Activated CD4-positive, alpha-beta T cell treated with anti-CD3 and anti-CD28 coated beads, Interleukin-2, amount 50 U/mL, for 4 hours (primary cell): ENCODE measurements around the gene SYT2.
A peak's percentile ranks its signal among the peaks of the same experiment; 100 is the strongest.

ENCODE experiments used
- DNase-seq, 2 experiments: peaks; one replicate each; pipeline ENCODE4 v3.0.0-alpha.2; 2020

Gene SYT2

GRCh38 chr1:202703191-202703590, 7.1 kb downstream of the SYT2 start:
- no peak for DNase-seq

DNA sequence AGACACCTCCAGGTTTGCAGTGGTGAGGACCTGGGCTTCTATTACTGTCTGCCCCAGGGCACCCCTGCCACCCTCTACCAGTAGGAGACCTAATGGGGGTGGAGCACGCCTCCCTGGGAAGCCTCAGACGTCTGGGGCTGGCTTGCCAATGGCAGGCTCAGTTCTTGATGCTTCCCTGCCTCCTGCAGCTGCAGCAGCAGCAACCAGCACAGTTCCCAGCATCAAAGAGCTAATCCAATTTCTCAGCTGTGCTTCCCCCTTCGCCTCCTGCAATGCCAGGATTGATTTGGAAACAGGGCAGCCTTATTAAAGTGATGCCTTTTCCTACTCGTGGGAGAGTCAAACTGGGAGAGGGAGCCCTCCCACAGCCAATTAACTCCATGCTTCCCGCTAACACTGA, 8.2 kb downstream of the SYT2 start:
- no peak for DNase-seq

DNA sequence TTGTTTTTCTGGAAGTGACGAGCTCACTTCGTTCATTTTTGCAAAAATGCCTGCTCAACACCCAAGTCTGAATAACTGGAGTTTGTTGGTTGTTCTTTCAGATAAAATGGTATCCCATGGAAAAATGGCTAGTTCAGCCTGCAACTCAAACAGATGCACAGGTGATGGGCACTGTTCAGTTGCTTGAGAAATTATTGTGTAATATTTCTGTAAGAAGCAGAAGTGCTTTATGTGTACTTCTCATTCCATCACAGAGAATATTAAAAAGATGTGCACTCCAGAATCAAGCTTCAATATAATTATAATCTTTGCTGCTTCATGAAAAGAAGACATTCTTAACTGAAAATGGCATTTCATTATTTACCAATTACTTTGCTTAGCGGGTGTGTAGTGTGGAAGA, 9.1 kb downstream of the SYT2 start:
- no peak for DNase-seq

GRCh38 chr1:202700061-202700460, 10.2 kb downstream of the SYT2 start:
- DNase-seq: no peak

DNA sequence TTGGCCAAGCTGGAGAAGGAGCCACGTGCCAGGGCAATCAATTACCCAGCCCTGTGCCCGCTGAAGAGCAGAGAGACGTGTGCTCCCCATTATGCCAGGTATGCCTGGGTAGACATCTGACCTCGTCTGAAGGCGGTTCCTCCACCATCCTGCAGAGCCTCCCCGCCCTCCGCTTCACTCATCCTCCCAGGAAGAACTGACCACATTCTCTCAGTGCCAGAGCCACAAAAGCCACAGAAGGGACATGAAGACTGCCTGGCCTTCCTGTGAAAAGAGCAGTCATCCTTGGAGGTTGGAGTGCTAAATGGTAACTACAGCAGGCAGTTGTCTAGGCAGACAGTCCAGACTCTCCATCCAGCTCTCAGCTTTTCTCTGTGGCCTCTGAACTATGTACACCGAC, 12.0 kb downstream of the SYT2 start:
- no peak for DNase-seq

GRCh38 chr1:202697038-202697437, 13.2 kb downstream of the SYT2 start:
- DNase-seq: no peak

GRCh38 chr1:202694314-202694713, 15.9 kb downstream of the SYT2 start:
- no peak for DNase-seq

GRCh38 chr1:202692959-202693555, 17.2 kb downstream of the SYT2 start:
- DNase-seq: peak; percentile 55 to 58

DNA sequence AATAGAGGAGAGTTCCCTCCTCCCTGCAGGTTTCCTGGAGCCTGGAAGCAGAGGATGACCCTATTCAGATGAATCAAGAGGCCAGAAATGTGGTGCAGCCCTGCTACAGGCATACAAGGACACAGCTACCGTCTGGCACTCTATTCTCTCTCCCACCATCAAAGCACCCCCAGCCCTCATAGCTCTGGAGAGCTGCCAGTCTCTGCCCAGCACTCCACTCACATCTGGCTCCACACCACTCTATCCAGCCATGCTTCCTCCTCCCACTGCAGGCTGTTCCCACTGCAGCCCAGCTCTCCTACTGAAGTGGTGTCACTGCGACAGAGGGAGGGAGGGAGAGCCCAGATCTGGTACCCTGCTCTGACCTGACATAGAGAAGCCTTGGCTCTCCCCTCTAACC, 18.4 kb downstream of the SYT2 start:
- DNase-seq: no peak

DNA sequence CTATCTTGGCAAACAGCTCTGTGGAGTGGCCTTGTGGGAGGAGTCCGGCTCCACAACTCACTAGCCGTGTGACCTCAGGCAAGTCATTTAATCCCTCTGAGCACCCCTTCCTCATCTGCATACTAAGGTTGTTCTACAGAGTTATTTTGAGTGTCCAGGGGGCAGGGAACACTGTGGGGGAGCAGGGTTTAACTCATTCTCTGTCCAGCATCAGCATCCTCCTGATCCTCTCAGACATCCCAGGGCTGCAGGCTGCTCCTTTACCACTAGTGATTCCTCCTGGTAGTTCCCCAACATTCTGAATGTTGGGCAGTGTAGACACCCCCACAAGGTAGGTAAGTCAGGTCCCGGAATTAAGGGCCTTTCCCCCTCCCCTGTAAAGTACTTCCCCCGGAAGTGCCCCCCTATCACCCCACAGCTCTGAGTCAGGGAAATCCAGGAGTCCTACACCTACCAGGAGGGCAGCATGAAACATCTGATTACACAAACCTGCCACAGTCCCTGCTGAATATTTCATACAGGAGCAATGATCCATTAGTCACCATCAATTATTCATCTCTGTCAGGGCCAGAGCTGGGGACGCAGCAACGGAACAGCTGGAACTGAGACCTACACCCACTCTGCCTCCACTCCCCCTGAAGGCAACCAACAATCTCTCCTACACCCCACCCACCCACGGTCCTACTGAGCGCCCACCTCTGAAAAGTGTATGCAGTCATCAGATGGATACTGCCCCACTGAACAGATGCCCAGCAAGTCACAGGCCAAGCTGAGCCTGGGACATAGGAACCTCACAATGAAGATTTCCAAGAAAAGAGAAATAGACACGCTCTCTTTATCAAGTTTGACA, 20.5 kb downstream of the SYT2 start:
- DNase-seq: no peak

- DNase-seq: no peak
These were observed 21.2 kb downstream of the SYT2 start for GRCh38 chr1:202689082-202689481.

- no peak for DNase-seq
These were observed 21.9 kb downstream of the SYT2 start for GRCh38 chr1:202688401-202688800.

DNA sequence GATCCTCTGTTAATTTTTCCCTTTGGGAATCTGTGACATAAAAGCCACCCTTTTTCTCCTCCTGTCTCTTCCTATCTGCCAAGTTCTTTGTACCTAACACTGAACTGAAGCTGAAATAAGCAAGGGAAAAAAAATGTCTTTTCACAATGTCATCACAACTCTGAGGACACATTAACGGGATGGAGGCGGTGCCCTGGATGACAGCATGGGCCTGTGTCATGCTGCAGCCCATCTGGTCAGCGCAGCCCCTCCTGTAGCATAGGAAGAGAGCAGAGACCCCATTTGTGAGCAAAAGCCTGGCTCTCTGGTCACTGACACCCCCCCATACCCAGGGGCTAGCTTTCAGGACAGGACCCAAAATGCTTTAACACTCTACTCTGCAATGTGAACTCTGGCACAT, 22.5 kb downstream of the SYT2 start:
- DNase-seq: no peak

- no peak for DNase-seq
These were observed 22.9 kb downstream of the SYT2 start for GRCh38 chr1:202687370-202687769.

GRCh38 chr1:202685641-202686040, 24.6 kb downstream of the SYT2 start:
- DNase-seq: no peak

- DNase-seq: no peak
These were observed 25.5 kb downstream of the SYT2 start for GRCh38 chr1:202684716-202685115.

DNA sequence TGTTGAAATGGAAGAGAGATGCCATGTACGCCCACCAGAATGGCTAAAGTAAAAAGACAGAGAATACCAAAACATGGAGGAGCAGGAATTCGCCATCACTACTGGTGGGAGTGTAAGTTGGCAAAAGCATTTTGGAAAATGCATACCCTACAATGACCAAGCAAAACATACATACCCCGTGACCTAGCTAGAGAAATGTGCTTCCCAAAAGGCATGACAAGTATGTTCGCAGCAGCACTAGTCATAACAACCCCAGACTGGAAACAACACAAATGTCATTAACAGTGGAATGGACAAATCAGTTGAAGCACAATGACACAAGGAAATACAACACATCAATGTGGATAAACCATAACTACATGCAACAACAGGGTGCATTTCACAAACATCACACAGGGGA, 27.2 kb downstream of the SYT2 start:
- DNase-seq: no peak

- DNase-seq: no peak
These were observed 27.8 kb downstream of the SYT2 start for GRCh38 chr1:202682477-202682876.

DNA sequence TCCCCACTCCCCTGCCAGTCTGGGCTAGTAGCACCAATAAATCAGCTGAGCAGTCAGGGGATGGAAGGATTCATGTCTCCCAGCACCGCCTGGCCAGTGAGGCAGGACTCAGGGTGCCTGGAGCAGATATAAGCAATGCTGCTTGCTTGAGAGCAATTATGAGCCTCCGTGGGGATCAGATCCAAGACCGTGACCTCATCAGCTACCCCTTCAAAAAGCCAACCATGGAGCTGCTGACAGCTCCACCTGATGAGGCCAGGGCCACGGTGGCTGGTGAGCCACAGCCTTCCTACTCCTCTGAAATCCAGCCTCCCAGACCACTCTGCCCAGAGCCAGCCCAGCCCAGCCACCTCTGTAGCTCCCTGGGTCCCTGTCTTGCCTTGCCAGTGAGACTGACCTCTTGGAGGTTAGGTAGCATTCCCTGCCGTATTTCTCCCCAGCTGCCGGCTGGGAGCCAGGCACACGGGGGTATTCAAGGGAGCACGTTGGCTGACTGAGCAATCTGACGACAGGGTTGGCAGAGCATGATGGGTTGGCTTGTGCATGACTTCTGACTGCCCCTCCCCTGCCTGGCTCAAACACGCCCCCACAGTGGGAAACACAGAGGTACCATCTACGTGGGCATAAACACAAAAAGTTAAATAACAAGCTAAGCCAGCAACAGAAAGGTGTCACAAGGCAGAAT, 28.4 kb downstream of the SYT2 start:
- no peak for DNase-seq

- no peak for DNase-seq
These were observed 29.5 kb downstream of the SYT2 start for GRCh38 chr1:202680586-202681352.

DNA sequence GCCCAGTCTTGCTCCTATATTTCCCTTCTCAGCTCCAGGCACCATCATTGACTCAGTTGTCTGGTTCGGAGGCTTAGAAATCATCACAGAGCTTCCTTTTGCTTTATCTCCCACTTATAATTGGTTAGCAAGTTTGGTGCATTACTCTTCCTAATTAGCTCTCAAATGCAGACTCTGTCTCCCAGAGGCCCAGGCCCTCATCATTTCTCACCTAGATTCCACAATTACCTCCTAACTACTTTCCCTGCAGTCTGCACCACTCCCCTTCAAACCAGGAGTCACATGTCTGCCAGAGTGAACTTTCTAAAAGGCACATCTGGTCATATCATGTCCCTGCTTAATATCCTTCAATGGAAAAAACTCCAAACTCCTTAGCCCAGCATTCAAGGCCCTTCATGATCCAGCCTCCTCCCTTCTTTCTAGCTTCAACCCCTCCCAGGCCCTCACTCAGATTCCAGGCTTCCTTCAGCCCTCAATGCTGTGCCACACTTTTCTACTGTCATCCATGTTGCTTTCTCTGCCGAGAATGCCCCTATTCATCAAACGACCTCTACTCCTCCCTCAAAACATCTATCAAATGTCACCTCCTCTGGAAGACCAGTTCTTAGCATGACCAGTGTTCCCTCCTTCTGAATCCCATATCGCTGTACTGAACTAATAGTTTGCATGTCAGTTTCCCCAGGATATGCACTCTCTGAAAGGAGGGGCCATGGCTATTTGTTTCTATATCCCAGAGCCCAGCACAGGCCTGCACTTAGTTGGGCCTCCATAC, 30.7 kb downstream of the SYT2 start:
- DNase-seq: no peak

DNA sequence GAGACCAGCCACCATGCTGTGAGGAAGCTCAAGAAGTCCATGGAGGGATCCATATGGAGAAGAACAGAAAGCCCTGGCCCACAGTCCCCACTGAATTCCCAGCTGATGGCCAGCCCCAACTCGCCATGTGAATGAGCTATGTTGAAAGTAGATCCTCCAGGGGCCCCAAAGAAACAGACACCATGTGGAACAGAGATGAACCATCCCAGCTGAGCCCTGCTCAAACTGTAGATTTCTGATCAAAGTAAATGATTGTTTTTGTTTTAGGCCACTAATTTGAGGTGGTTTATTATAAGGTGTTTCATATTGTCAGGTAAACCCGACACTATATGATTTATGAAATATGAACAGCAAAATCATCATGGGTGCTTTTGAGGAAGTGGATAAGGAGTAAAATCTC, 32.8 kb downstream of the SYT2 start:
- no peak for DNase-seq

DNA sequence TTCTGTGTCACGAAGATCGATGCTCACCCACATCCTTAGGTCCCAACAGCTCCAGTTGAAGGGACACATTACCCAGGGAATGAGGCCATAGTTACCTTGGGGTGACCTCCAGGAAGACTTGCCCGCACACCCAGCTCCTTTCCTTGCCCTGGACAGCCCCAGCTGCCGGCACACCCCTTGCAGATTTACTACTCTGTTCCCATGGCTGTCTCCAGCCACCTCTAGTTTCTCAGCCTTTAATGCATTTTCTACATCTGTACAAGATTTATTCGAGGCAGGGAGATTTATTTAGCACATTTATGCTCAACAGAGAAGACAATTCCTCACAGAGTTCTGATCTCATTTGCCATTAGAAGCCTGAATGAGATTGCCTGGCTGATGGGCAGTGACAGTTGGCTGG, 36.7 kb downstream of the SYT2 start:
- DNase-seq: no peak
